ENCODE data around the gene TMEM147.

DNA sequence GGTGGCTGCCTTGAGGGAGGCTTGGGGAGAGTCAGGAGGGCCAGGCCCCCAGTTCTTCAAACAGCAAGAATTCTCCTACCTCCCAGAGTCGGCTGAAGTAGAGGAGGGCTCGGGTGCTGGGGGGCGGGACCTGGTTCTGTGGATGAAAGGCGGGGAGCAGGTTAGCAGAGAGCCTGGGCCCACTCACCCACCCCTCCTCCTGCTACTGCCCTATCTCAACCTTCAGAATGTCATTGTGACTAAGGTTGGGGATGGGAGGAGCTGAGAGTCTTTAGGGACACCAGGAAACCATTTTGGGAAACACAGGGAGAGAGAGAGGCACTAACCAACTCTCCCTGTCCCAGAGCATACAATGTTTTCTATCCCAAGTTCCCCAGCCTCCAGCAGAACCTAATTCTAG is 42.7 kb upstream of the TMEM147 start:
- TF ChIP-seq POLR2A (IDR thresholded peaks at IDR 0.05): no peak
- TF ChIP-seq, protein P1, sequence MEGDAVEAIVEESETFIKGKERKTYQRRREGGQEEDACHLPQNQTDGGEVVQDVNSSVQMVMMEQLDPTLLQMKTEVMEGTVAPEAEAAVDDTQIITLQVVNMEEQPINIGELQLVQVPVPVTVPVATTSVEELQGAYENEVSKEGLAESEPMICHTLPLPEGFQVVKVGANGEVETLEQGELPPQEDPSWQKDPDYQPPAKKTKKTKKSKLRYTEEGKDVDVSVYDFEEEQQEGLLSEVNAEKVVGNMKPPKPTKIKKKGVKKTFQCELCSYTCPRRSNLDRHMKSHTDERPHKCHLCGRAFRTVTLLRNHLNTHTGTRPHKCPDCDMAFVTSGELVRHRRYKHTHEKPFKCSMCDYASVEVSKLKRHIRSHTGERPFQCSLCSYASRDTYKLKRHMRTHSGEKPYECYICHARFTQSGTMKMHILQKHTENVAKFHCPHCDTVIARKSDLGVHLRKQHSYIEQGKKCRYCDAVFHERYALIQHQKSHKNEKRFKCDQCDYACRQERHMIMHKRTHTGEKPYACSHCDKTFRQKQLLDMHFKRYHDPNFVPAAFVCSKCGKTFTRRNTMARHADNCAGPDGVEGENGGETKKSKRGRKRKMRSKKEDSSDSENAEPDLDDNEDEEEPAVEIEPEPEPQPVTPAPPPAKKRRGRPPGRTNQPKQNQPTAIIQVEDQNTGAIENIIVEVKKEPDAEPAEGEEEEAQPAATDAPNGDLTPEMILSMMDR (IDR thresholded peaks at IDR 0.05): no peak
- TF ChIP-seq POLR2AphosphoS5 (IDR thresholded peaks at IDR 0.05; ENCODE audit: insufficient read depth in 1 of 2, low read depth in 1 of 2): no peak
